Right lobe of liver (tissue), 6 donors: ENCODE results near the gene ST7. TPM values are rescaled to one million over a fixed set of nuclear protein-coding genes. Genes with fewer than 3 reads are reported as not detected.

Experiments used
- ATAC-seq, 4 donors: fragments of 200-7000 bp; cut with Tn5 transposase; one replicate each; pipeline ENCODE4 v1.9.1; 2020; ENCODE audit warnings: mild to moderate bottlenecking in 4 of 4, moderate library complexity in 4 of 4
- DNase-seq, 3 donors: peaks; one replicate each; pipeline ENCODE4 v3.0.0-alpha.2; 2020
- H3K27ac ChIP-seq, 3 donors: fragments of 200-600 bp; one replicate each; pipeline ENCODE4 v1.8.0; 2022
- H3K27me3 ChIP-seq, 2 donors: fragments of 200-600 bp; one replicate each; pipeline ENCODE4 v1.8.0; 2022
- H3K36me3 ChIP-seq, 4 donors: fragments of 200-600 bp; sonication (generic) in 1 of 4; one replicate each; pipeline versions ENCODE4 v1.5.1 to v1.8.0; 2017 to 2022; ENCODE audit warnings: control low read depth in 1 of 4
- H3K4me1 ChIP-seq, 4 donors: fragments of 200-600 bp; sonication (generic) in 1 of 4; one replicate each; pipeline versions ENCODE4 v1.5.1 to v1.8.0; 2017 to 2022; ENCODE audit warnings: control low read depth in 1 of 4
- H3K4me3 ChIP-seq, 3 donors: fragments of 200-600 bp; one replicate each; pipeline ENCODE4 v1.8.0; 2022
- H3K9me3 ChIP-seq, 4 donors: fragments of 200-600 bp; sonication (generic) in 1 of 4; one replicate each; pipeline versions ENCODE4 v1.5.1 to v1.8.0; 2017 to 2022; ENCODE audit warnings: control low read depth in 1 of 4
- CTCF ChIP-seq, 4 donors: fragments of 200-600 bp in 3 of 4; fragments of 450-650 bp in 1 of 4; IDR thresholded peaks; one replicate each; pipeline versions ENCODE4 v1.5.1 to v1.8.0; 2016 to 2022; ENCODE audit warnings: antibody characterized with exemption in 4 of 4, mild to moderate bottlenecking in 2 of 4
- POLR2A ChIP-seq: fragments of 450-650 bp; IDR thresholded peaks from one replicate; pipeline ENCODE4 v1.6.1; 2017; ENCODE audit warnings: antibody characterized with exemption, mild to moderate bottlenecking
- WGBS: methylation state at CpG from one replicate; pipeline ENCODE4 v1.1.6; 2018; ENCODE audit warnings: low coverage, low lambda C conversion rate; ENCODE audit not compliant: insufficient coverage; ENCODE audit errors: missing lambda C conversion rate; 5-methylcytosine and 5-hydroxymethylcytosine counted together
- intact Hi-C, 2 donors: fragments of 100-400 bp; cut with DNase I; formaldehyde crosslinking; loops; one replicate each; pipeline versions ENCODE4 v1.11.2 to v1.14.1; 2022
- total RNA-seq, 6 experiments: library from RNA; depleted of rRNA in 2 of 6; stranded (reverse); fragments of >200 nt in 2 of 6; fragmentation: NEBNext Ultra II Directional in 3 of 6; extraction: Animal tissue kit (Norgen Biotek cat#: 25700) in 3 of 6; gene quantifications; one replicate each; pipeline versions ENCODE4 v1.1.0 to v1.2.4, GENCODE V29; 2016 to 2023
- donor health status: DM: no; HTN: yes; CAD: no.
- donor health status: DM: no; HTN: no; CAD: no.
- donor health status: DM: no; HTN: no; CAD: no.
- donor health status: DM: no; HTN: yes; CAD: no.
- donor health status: DM: no; HTN: yes; CAD: no.

The ST7 gene
- total RNA-seq, 6 experiments from 2014 or later, result 17.4 to 29.9 (median 22.4) TPM

GRCh38 chr7:117194445-117194844 is 241.1 kb downstream of the ST7 start:
- H3K4me1 ChIP-seq, result no peaks in the 10 kb centered on the region
- H3K36me3 ChIP-seq, result peaks cover 0 to 4% (median 0%) of the 10 kb centered on the region in 4 donors
- DNase-seq, result no peak
- 88% methylated on average over 2 of the region's 2 CpGs for WGBS
- H3K9me3 ChIP-seq, result no peaks in the 10 kb centered on the region
- no peak overlapping the region for H3K27ac ChIP-seq
- no peaks in the 10 kb centered on the region for H3K27me3 ChIP-seq
- H3K4me3 ChIP-seq, result no peak overlapping the region
- intact Hi-C loops, result no loop called here
- no peak for TF ChIP-seq POLR2A
- TF ChIP-seq CTCF (IDR thresholded peaks at IDR 0.05), result no peak
- no peak for ATAC-seq

- H3K27ac ChIP-seq, result no peak overlapping the region
- no peak overlapping the region for H3K4me3 ChIP-seq
- H3K4me1 ChIP-seq, result no peaks in the 10 kb centered on the region
- peaks cover 0 to 4% (median 0%) of the 10 kb centered on the region in 4 donors for H3K36me3 ChIP-seq
- no peaks in the 10 kb centered on the region for H3K9me3 ChIP-seq
- DNase-seq (no peak), ATAC-seq (no peak)
- H3K27me3 ChIP-seq, result no peaks in the 10 kb centered on the region
- intact Hi-C loops, result no loop called here
- 78% methylated on average over 4 of the region's 4 CpGs for WGBS
- TF ChIP-seq POLR2A (no peak), CTCF (IDR thresholded peaks at IDR 0.05) (no peak)
Measured at GRCh38 chr7:117195361-117196029, 242.2 kb downstream of the ST7 start.

GRCh38 chr7:117200132-117200531 is 246.8 kb downstream of the ST7 start:
- Histone ChIP-seq H3K27ac (no peak overlapping the region), H3K36me3 (no peaks in the 10 kb centered on the region), H3K27me3 (no peaks in the 10 kb centered on the region), H3K4me1 (no peaks in the 10 kb centered on the region), H3K4me3 (no peak overlapping the region), H3K9me3 (no peaks in the 10 kb centered on the region)
- WGBS, result 100% methylated on average over 1 of the region's 2 CpGs
- ATAC-seq (no peak), DNase-seq (no peak)
- intact Hi-C loops, result no loop called here
- no peak for TF ChIP-seq POLR2A
- no peak for TF ChIP-seq CTCF (IDR thresholded peaks at IDR 0.05)

GRCh38 chr7:117200786-117201458 is 247.6 kb downstream of the ST7 start:
- DNase-seq (no peak), ATAC-seq (no peak)
- Histone ChIP-seq H3K4me3 (no peak overlapping the region), H3K27ac (no peak overlapping the region), H3K9me3 (no peaks in the 10 kb centered on the region), H3K4me1 (no peaks in the 10 kb centered on the region), H3K27me3 (no peaks in the 10 kb centered on the region), H3K36me3 (no peaks in the 10 kb centered on the region)
- TF ChIP-seq POLR2A (no peak), CTCF (IDR thresholded peaks at IDR 0.05) (no peak)
- WGBS, result 88% methylated on average over 4 of the region's 4 CpGs
- intact Hi-C loops, result no loop called here
